Stimulated activated CD8-positive, alpha-beta memory T cell treated with anti-CD3 and anti-CD28 coated beads, Interleukin-15, amount 100 ng/mL, for 4 hours (primary cell): ENCODE measurements around the gene ZNF365.
"Not testable (repeated sequence)": the region's sequence is repeated elsewhere in the genome, so short reads cannot be mapped to it uniquely, and the experiment has no call there.

Experiments
- DNase-seq, 2 donors: peaks; one replicate each; pipeline ENCODE4 v3.0.0-alpha.2; 2020; ENCODE audit warnings: low read depth in 2 of 2

ZNF365 gene

GRCh38 chr10:62373995-62374861, at the start of gene ZNF365:
Gene ZNF365, plus strand, starts transcription at chr10:62374369. Its CDS starts 1,825 bp downstream, at chr10:62376194.
- DNase-seq = peak; percentile 8 to 12

DNA sequence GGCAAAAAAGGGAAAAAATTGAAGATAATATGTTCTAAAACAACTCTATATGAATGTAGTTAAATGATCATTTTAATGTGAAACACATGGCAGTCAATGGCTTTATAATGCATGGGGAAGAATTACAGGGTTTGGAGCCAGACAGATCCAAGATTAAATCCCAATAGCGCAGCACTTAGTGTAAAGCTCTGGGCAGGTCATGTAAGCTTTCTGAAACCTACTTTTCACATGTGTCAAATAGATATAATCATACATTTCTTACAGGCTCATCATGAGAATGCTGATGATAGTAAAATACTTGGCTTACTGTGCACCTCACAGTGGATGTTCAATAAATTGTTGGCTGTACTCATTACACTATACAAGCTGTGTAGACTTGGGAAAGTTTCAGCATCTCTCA, 48.0 kb upstream of the ZNF365 start:
- no peak for DNase-seq

DNA sequence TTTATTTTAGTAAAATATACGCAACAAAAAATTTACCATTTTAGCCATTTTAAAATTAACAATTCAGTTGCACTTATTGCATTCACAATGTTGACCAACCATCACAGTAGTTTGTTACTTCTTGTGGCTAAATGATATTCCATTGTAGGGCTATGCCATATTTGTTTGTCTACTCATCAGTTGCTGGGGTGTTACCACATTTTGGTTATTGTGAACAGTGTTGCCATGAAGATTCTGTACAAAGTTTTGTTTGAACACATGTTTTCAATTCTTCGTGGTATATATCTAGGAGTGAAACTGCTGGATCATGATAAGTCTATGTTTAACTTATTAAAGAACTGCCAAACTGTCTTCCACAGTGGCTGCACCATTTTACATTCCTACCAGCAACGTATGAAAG, 46.3 kb upstream of the ZNF365 start:
- no peak for DNase-seq

- no peak for DNase-seq
Observed at GRCh38 chr10:62330213-62330612, 44.0 kb upstream of the ZNF365 start.

DNA sequence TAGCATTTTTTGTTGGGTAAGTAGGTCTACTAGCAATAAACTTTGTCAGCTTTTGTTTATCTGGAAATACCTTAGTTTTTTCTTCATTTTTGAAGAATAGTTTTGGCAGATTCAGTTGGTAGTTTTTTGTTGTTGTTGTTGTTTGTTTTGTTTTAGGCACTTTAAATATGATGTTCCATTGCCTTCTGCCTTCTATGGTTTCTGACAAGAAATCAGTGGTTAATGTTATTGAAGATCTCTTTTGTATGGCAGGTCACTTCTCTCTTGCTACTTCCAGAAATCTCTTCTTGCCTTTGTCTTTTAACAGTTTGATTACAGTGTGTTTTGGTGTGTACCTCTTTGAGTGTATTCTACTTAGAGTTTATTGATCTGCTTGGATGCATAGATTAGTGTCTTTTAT, 41.8 kb upstream of the ZNF365 start:
- DNase-seq = no peak

DNA sequence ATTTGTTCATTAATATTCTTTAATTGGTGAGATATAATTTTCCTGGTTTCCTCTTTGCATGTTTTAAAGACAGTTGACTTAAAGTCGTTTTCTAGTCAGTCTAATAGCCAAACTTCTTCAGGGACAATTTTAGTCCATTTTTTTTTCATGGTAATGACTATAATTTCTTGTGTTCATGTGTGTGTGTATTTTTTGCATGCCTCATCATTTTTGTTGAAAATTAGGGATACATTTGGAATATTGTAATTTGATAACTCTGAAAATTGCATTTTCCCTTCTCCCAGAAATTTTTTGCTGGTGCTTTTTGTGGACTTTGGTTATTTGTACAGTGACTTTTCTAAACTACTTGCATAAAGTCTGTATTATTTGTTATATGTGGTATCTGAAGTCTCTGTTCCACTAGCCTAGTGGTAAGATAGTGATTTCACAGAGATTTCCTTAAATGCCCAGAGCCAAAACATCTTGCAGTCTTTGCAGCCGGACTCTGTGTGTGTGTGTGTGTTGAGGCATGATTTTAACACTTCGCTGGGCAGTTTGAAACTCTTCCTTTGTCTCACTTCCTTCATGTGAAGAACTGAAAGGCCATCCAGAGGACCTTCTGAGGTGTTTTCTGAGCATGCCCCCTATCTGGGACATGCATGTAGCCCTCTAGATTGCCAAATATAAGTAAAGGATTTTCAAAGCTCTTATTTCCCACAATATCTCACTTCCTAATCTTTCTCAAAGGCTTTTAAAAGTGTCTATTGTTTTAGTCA, 40.9 kb upstream of the ZNF365 start:
- no peak for DNase-seq

GRCh38 chr10:62333988-62334682, 40.0 kb upstream of the ZNF365 start:
- DNase-seq = no peak

DNA sequence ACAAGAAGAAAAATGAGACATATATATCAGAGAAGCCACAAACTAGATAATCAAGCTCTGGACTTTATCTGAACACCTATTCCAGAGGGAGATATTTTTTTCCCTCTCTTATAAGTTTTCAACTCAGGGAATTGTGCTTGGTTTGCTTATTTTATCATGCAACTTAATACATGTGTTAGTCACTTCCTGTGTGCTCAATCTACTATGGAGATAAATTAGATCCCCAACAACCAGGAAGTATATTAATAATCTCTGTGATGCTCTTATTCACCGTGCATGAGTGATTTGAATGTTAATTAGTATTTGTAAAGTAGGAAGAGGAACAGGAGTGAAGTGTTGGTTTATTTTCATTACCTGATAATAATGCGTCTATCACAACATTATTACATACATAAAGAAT, 38.8 kb upstream of the ZNF365 start:
- no peak for DNase-seq

DNA sequence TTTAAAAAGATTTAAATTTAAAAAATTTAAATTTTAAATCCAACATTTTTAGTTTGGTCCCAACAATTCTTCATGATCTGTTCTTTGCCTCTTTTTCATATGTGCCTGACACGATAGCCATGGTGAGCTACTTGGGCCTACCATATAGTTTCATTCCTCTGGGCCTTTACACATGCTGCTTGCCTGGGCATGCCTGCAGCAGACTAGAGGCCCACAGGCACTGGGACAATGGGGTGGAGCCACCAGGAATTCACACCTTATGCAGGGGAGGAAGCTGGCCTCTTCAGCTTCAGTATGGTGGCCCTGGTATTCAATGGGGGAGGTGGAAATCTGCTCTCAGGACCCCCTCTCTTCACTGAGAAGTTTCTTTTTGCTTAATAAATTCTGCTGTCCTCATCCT, 37.8 kb upstream of the ZNF365 start:
- no peak for DNase-seq

DNA sequence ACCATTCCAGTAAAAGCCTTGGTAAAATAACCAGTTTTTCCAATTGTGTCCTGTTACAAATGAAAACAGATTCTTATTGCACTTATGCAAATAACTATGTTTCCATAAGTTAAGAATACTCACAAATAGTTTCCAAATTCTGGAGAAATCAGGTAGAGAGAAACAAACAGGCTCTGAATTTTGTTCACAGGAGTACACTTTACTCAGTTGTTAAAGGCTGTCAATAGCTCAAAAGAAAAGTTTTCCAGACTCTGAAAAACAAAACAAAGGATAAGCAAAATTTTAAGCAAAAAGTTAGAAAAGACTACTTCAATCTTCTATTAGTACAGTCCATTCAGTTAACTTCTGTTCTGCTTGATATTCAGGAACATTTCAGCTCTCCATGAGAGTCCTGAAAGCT, 32.8 kb upstream of the ZNF365 start:
- DNase-seq = no peak

GRCh38 chr10:62343000-62343399, 31.2 kb upstream of the ZNF365 start:
- DNase-seq = no peak

GRCh38 chr10:62348029-62348428, 26.1 kb upstream of the ZNF365 start:
- DNase-seq = no peak

DNA sequence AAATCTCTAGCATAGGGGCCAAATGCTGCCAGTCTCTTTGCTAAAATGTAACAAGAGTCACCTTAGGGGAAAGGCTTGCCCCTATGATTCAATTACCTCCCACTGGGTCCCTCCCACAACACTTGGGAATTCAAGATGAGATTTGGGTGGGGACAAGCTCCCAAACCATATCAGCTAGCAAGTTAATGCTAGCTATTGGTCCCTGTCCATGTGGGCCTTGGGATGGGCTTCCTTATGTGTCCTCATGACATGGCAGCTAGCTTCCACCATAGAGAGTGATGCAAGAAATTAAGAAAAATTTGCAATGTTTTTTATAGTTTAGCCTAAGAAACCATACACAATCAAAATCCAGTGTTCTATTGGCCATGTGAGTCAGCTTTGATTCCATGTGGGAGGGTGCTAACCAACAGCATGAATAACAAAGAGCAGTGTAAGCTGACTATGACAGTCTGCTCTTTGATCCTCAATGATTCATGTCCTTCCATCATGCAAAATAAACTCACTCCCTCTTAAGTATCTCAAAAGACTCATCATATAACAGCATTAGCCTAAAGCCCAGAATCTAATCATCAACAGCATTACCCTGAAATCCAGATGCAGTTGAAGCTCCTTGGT, 21.7 kb upstream of the ZNF365 start:
- DNase-seq = peak in 1 of 2 donors; percentile 24

- DNase-seq = no peak
Observed at GRCh38 chr10:62354916-62355315, 19.3 kb upstream of the ZNF365 start.

DNA sequence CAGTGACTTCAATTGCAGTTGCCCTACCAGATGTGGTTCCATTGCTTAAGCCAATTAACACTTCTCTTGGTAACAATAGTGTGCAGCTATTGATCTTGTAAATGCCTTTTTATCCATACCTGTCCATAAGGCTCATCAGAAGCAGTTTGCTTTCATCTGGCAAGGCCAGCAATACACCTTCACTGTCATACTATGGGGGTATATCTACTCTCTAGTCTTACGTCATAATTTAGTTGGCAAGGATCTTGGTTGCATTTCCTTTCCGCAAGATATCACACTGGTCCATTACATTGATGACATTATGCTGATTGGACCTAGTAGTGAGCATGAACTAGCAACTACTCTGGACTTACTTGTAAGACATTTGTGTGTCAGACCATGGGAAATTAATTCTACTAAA, 17.7 kb upstream of the ZNF365 start:
- DNase-seq = no peak

- DNase-seq = not testable (repeated sequence)
Observed at GRCh38 chr10:62358151-62358550, 16.0 kb upstream of the ZNF365 start.

- no peak for DNase-seq
Observed at GRCh38 chr10:62373639-62373994, 552 bp upstream of the ZNF365 start.

- no peak for DNase-seq
Observed at GRCh38 chr10:62374862-62375710, 917 bp downstream of the ZNF365 start.

DNA sequence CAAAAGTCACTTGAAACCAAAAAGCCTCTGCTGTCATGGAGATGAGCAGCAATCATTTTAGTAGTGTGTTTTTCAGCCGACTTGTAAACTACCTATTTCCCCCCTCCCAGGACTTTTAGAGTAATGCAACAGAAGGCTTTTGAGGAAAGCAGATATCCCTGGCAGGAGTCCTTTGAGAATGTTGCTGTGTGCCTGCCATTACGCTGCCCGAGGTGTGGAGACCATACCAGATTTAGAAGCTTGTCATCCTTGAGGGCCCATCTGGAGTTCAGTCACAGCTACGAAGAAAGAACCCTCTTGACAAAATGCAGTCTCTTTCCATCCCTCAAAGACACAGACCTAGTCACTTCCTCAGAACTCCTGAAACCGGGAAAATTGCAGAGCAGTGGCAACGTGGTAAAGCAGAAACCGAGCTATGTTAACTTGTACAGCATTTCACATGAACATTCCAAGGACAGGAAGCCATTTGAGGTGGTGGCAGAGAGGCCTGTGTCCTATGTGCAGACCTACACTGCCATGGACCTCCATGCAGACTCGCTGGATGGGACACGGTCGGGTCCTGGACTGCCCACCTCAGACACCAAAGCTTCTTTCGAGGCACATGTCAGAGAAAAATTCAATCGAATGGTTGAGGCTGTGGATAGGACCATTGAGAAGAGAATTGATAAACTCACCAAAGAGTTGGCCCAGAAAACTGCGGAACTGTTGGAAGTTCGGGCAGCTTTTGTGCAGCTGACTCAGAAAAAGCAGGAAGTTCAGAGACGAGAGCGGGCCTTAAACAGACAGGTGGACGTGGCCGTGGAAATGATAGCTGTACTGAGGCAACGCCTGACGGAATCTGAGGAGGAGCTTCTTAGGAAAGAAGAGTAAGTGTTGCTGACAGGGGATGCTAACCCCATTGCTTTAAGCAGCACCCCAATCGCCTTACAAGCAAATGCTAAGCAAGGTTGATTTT, 2.2 kb downstream of the ZNF365 start:
- no peak for DNase-seq

DNA sequence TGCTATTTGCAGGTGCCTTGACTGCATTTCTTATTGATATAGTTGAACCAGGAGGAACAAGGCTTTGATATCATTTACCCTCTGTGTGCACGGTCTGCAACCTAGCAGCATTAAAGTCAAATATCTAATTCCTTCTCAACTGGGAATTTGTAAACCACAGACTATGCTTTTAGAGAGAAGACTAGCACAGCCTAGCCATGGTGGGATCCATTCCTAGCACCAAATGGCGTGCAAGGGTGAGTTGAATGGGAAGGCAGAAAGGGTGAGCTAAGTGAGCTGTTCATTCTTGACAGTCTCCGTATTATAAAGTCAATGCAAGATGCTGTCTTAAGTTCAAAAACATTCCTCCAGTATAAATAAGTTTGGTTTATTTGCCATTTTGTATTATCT, 2.9 kb downstream of the ZNF365 start:
- DNase-seq = no peak
